SK-N-SH treated with all-trans-retinoic acid at 6 μM for 48 hours (cell line): ENCODE data around the gene TMEM165.

Source experiments
- CREB5 ChIP-seq: fragments of 250-450 bp; sonication (Bioruptor Pico); IDR thresholded peaks from 2 replicates; pipeline ENCODE4 v1.5.1; 2020; ENCODE audit warnings: low read depth, mild to moderate bottlenecking, moderate library complexity
- ISL1 ChIP-seq: fragments of 250-450 bp; sonication (Bioruptor Pico); IDR thresholded peaks from 2 replicates; pipeline ENCODE4 v2.1.2; 2022; ENCODE audit warnings: mild to moderate bottlenecking, moderate library complexity
- PATZ1 ChIP-seq: fragments of 250-450 bp; sonication (Bioruptor Pico); IDR thresholded peaks from 2 replicates; pipeline ENCODE4 v1.8.0; 2020; ENCODE audit warnings: mild to moderate bottlenecking, moderate library complexity, borderline replicate concordance
- SNAI2 ChIP-seq: fragments of 250-450 bp; sonication (Bioruptor Pico); IDR thresholded peaks from 2 replicates; pipeline ENCODE4 v1.5.0; 2020; ENCODE audit warnings: mild to moderate bottlenecking, moderate library complexity
- TCF4 ChIP-seq: fragments of 250-450 bp; sonication (Bioruptor Pico); IDR thresholded peaks from 2 replicates; pipeline ENCODE4 v1.8.0; 2021; ENCODE audit warnings: mild to moderate bottlenecking, moderate library complexity, borderline replicate concordance
- TOX ChIP-seq: fragments of 250-450 bp; sonication (Bioruptor Pico); IDR thresholded peaks from 2 replicates; pipeline ENCODE4 v1.8.0; 2021; ENCODE audit warnings: mild to moderate bottlenecking, moderate library complexity, borderline replicate concordance

DNA sequence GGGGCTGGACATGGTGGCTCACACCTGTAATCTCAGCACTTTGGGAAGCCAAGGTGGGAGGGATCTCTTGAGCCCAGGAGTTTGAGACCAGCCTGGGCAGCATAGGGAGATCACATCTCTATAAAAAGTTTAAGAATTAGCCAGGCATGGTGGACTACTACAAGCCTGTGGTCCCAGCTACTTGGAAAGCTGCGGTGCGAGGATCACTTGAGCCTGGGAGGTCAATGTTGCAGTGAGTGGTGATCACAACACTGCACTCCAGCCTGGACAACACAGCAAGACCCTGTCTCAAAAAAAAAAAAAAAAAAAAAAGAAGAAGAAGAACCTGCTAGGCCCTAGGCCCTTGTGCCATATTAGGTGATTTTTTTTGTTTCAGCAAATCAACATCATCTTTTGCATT lies 37.5 kb upstream of the TMEM165 start:
- TF ChIP-seq TOX (CRISPR knock-in tag) (no peak), PATZ1 (CRISPR knock-in tag) (no peak), TCF4 (no peak), CREB5 (CRISPR knock-in tag) (no peak), ISL1 (CRISPR knock-in tag) (no peak), SNAI2 (CRISPR knock-in tag) (no peak)
